HCT116 (cell line): ENCODE data around the gene RARG. TPM values are rescaled to one million over a fixed set of nuclear protein-coding genes. Genes with fewer than 3 reads are reported as not detected.

Source experiments
- ATAC-seq: fragments of 200-7000 bp; cut with Tn5 transposase; 2 replicates; pipeline ENCODE4 v1.9.1; 2020; ENCODE audit warnings: mild to moderate bottlenecking, moderate library complexity
- BruUV-seq: library from RNA; stranded (reverse); fragments of 400-500 nt; replicated peaks from 2 replicates; lab custom pipeline; 2021; lab: Mats Ljungman, UMichigan
- CTCF ChIA-PET: fragments of 300-600 bp; sonication (Branson Sonifier 250); formaldehyde crosslinking; loops from one replicate; lab custom pipeline; 2021; ENCODE audit warnings: antibody characterized with exemption; lab: Charles Lee
- POLR2A ChIA-PET: fragments of 300-600, 350-600 bp; sonication (Branson Sonifier 250); formaldehyde crosslinking; loops from one replicate; lab custom pipeline; 2021; ENCODE audit warnings: antibody characterized with exemption; lab: Charles Lee
- RAD21 ChIA-PET, 2 experiments: fragments of 300-600 bp; sonication (Branson Sonifier 250); formaldehyde crosslinking; loops; one replicate each; lab custom pipeline; 2023; ENCODE audit warnings: low total read pairs in 2 of 2; ENCODE audit not compliant: uncharacterized antibody in 2 of 2, unreplicated experiment in 2 of 2, low non-redundant PET in 1 of 2; lab: Charles Lee
- DNase-seq: peaks from one replicate; pipeline ENCODE4 v3.0.0-alpha.2; 2010; ENCODE audit warnings: low read depth, low spot score
- H2AFZ ChIP-seq: fragments of 200-600 bp; shearing (Covaris generic), sonication (generic); 2 replicates; pipeline ENCODE4 v1.6.1; 2017; ENCODE audit warnings: low read depth, mixed run types, mixed read lengths, antibody characterized with exemption, low read length; ENCODE audit not compliant: poor library complexity, severe bottlenecking
- H3K27ac ChIP-seq: 2 replicates; pipeline ENCODE4 v1.5.1; 2012; ENCODE audit warnings: low read depth, low read length
- H3K27me3 ChIP-seq: fragments of 200-600 bp; sonication (generic); 2 replicates; pipeline ENCODE4 v1.6.1; 2016; ENCODE audit warnings: mixed run types, low read length, mixed read lengths; ENCODE audit not compliant: insufficient read depth
- H3K36me3 ChIP-seq, 2 experiments: fragments of 200-500 bp in 1 of 2; fragments of 200-600 bp in 1 of 2; sonication (Bioruptor generic) in 1 of 2; sonication (generic) in 1 of 2; 2 replicates each; pipeline versions ENCODE4 v1.5.1 to v1.6.1; 2014 to 2016; ENCODE audit warnings: low read length in 2 of 2, inconsistent platforms in 1 of 2, mixed read lengths in 1 of 2, mixed run types in 1 of 2; ENCODE audit not compliant: insufficient read depth in 2 of 2, control insufficient read depth in 1 of 2
- H3K4me1 ChIP-seq, 2 experiments: fragments of 200-600 bp in 1 of 2; sonication (generic) in 1 of 2; 2 replicates each; pipeline versions ENCODE4 v1.5.1 to v1.6.1; 2012 to 2017; ENCODE audit warnings: low read length in 2 of 2, inconsistent platforms in 1 of 2, mild to moderate bottlenecking in 1 of 2, mixed read lengths in 1 of 2, mixed run types in 1 of 2, moderate library complexity in 1 of 2; ENCODE audit not compliant: insufficient read depth in 2 of 2, control insufficient read depth in 1 of 2
- H3K4me2 ChIP-seq: fragments of 200-600 bp; sonication (generic); 2 replicates; pipeline ENCODE4 v1.6.1; 2017; ENCODE audit warnings: mixed run types, low read length, mixed read lengths
- H3K4me3 ChIP-seq, 2 experiments: fragments of 200-600 bp in 1 of 2; sonication (generic) in 1 of 2; replicated peaks in 1 of 2; 2 replicates each; pipeline ENCODE4 v1.5.1; 2011 to 2016; ENCODE audit warnings: low read length in 2 of 2, control low read depth in 1 of 2, low read depth in 1 of 2, mild to moderate bottlenecking in 1 of 2, mixed read lengths in 1 of 2, mixed run types in 1 of 2
- H3K79me2 ChIP-seq: fragments of 200-600 bp; sonication (generic); 2 replicates; pipeline ENCODE4 v1.6.1; 2017; ENCODE audit warnings: mild to moderate bottlenecking, mixed run types, low read length, moderate library complexity, mixed read lengths; ENCODE audit not compliant: insufficient read depth
- H3K9ac ChIP-seq: fragments of 200-600 bp; sonication (generic); 2 replicates; pipeline ENCODE4 v1.6.1; 2016; ENCODE audit warnings: low read length, mixed read lengths
- H3K9me2 ChIP-seq: fragments of 200-600 bp; sonication (generic), shearing (Covaris generic); 2 replicates; pipeline ENCODE4 v1.6.1; 2017; ENCODE audit warnings: mixed run types, mild to moderate bottlenecking, moderate library complexity; ENCODE audit not compliant: insufficient read depth
- H3K9me3 ChIP-seq, 2 experiments: fragments of 200-500 bp in 1 of 2; fragments of 200-600 bp in 1 of 2; sonication (Bioruptor generic) in 1 of 2; sonication (generic) in 1 of 2; 2 replicates each; pipeline ENCODE4 v1.6.1; 2014 to 2017; ENCODE audit warnings: low read length in 2 of 2, mixed read lengths in 2 of 2, inconsistent platforms in 1 of 2, low read depth in 1 of 2, mild to moderate bottlenecking in 1 of 2, mixed run types in 1 of 2, moderate library complexity in 1 of 2; ENCODE audit not compliant: control insufficient read depth in 1 of 2, insufficient read depth in 1 of 2
- H4K20me1 ChIP-seq: fragments of 200-600 bp; sonication (generic), shearing (Covaris generic); 2 replicates; pipeline ENCODE4 v1.6.1; 2017; ENCODE audit warnings: mixed run types, mild to moderate bottlenecking, moderate library complexity; ENCODE audit not compliant: insufficient read depth
- CBX3 ChIP-seq: IDR thresholded peaks from 2 replicates; pipeline ENCODE4 v1.6.1; 2012; ENCODE audit warnings: low read depth
- CEBPB ChIP-seq: IDR thresholded peaks from 2 replicates; pipeline ENCODE4 v1.6.1; 2012; ENCODE audit warnings: low read depth
- ELF1 ChIP-seq: IDR thresholded peaks from 2 replicates; pipeline ENCODE4 v1.6.1; 2012; ENCODE audit warnings: low read depth, borderline replicate concordance
- EZH2phosphoT487 ChIP-seq: fragments of 200-600 bp; IDR thresholded peaks from 2 replicates; pipeline ENCODE4 v1.6.1; 2018; ENCODE audit warnings: antibody characterized with exemption, borderline replicate concordance
- FOSL1 ChIP-seq: IDR thresholded peaks from 2 replicates; pipeline ENCODE4 v1.6.1; 2012; ENCODE audit warnings: low read depth
- JUND ChIP-seq: IDR thresholded peaks from 2 replicates; pipeline ENCODE4 v1.6.1; 2012
- POLR2A ChIP-seq: IDR thresholded peaks from 2 replicates; pipeline ENCODE4 v1.7.0; 2011; ENCODE audit warnings: borderline replicate concordance; ENCODE audit not compliant: insufficient read depth, insufficient read length; ENCODE audit errors: extremely low read depth
- POLR2AphosphoS5 ChIP-seq: IDR thresholded peaks from 2 replicates; pipeline ENCODE4 v1.6.1; 2011; ENCODE audit warnings: mild to moderate bottlenecking, low read depth, low read length, moderate library complexity
- RAD21 ChIP-seq: IDR thresholded peaks from 2 replicates; pipeline ENCODE4 v1.6.1; 2012; ENCODE audit warnings: low read depth, mild to moderate bottlenecking
- REST ChIP-seq: IDR thresholded peaks from 2 replicates; pipeline ENCODE4 v1.6.1; 2012; ENCODE audit warnings: low read depth
- SIN3A ChIP-seq: IDR thresholded peaks from 2 replicates; pipeline ENCODE4 v1.6.1; 2012; ENCODE audit warnings: low read depth
- SP1 ChIP-seq: IDR thresholded peaks from 2 replicates; pipeline ENCODE4 v1.6.1; 2012; ENCODE audit warnings: low read depth
- TCF7L2 ChIP-seq: IDR thresholded peaks from 2 replicates; pipeline ENCODE4 v1.7.0; 2011; ENCODE audit warnings: borderline replicate concordance, inconsistent platforms; ENCODE audit not compliant: insufficient read depth, insufficient read length; ENCODE audit errors: extremely low read depth
- YY1 ChIP-seq: IDR thresholded peaks from 2 replicates; pipeline ENCODE4 v1.6.1; 2011; ENCODE audit warnings: low read length, low read depth, moderate library complexity, mild to moderate bottlenecking; ENCODE audit not compliant: insufficient replicate concordance; ENCODE audit errors: extremely low read depth
- ZBTB33 ChIP-seq: IDR thresholded peaks from 2 replicates; pipeline ENCODE4 v1.6.1; 2011; ENCODE audit warnings: mild to moderate bottlenecking, low read length, moderate library complexity; ENCODE audit not compliant: insufficient replicate concordance; ENCODE audit errors: extremely low read depth
- intact Hi-C: fragments of 100-400 bp; cut with micrococcal nuclease; formaldehyde crosslinking; loops from 2 replicates; pipeline ENCODE4 v1.10.0; 2022
- total RNA-seq: library from RNA; stranded (reverse); gene quantifications from one replicate; pipeline ENCODE4 v1.2.1, GENCODE V29; 2021; ENCODE audit not compliant: unreplicated experiment
- TF ChIP-seq, protein P1 (sequence below): IDR thresholded peaks from 2 replicates; pipeline ENCODE4 v1.6.1; 2012
- TF ChIP-seq, protein P2 (sequence below): IDR thresholded peaks from 2 replicates; pipeline ENCODE4 v1.6.1; 2012

The RARG gene
- total RNA-seq, 1 experiment from 2014 or later: 68.9 TPM

- TF ChIP-seq TCF7L2 (no peak), CEBPB (no peak), REST (no peak), FOSL1 (no peak)
- TF ChIP-seq, protein P1, sequence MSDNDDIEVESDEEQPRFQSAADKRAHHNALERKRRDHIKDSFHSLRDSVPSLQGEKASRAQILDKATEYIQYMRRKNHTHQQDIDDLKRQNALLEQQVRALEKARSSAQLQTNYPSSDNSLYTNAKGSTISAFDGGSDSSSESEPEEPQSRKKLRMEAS: no peak
Observed at GRCh38 chr12:53170215-53170614, 61.8 kb downstream of the RARG start (continued).

- H3K4me1 ChIP-seq: peaks cover 14 to 33% of the 10 kb centered on the region in 2 experiments; a peak in 3 of 4 replicates
- no peak overlapping the region for H2AFZ ChIP-seq
- BruUV-seq: no TSS peak
- no peak for ATAC-seq
- no peak overlapping the region for H3K4me3 ChIP-seq
- no peaks in the 10 kb centered on the region for H3K9me2 ChIP-seq
- ChIA-PET POLR2A (no interaction called here), CTCF (no interaction called here), RAD21 (no interaction called here)
- H4K20me1 ChIP-seq: no peaks in the 10 kb centered on the region
- H3K79me2 ChIP-seq: no peaks in the 10 kb centered on the region
- intact Hi-C loops: no loop called here
- no peak overlapping the region for H3K27ac ChIP-seq
- no peak overlapping the region for H3K4me2 ChIP-seq
- no peak for DNase-seq
- no peak overlapping the region for H3K9ac ChIP-seq
- no peaks in the 10 kb centered on the region for H3K9me3 ChIP-seq
- no peaks in the 10 kb centered on the region for H3K27me3 ChIP-seq
- H3K36me3 ChIP-seq: no peaks in the 10 kb centered on the region
- TF ChIP-seq YY1 (no peak), TCF7L2 (no peak), SP1 (no peak), ELF1 (no peak), ZBTB33 (no peak), EZH2phosphoT487 (no peak), REST (no peak), POLR2AphosphoS5 (no peak), SIN3A (no peak), RAD21 (no peak), JUND (no peak), POLR2A (no peak), CBX3 (no peak)
- TF ChIP-seq, protein P2, sequence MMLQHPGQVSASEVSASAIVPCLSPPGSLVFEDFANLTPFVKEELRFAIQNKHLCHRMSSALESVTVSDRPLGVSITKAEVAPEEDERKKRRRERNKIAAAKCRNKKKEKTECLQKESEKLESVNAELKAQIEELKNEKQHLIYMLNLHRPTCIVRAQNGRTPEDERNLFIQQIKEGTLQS: no peak
Observed at GRCh38 chr12:53169644-53170043, 62.4 kb downstream of the RARG start.
